Keratinocyte (primary cell): Measurements from ENCODE around the gene KBTBD6.

Experiments used
- CTCF ChIP-seq, 3 experiments: IDR thresholded peaks in 1 of 3; conservative IDR thresholded peaks in 1 of 3; optimal IDR thresholded peaks in 1 of 3; 2 replicates in 2 of 3; 3 replicates in 1 of 3; pipeline versions ENCODE3 to v1.5.1; 2011; ENCODE audit warnings: low read length in 3 of 3, mild to moderate bottlenecking in 3 of 3, moderate library complexity in 2 of 3, control low read depth in 1 of 3, inconsistent platforms in 1 of 3; ENCODE audit not compliant: insufficient read depth in 2 of 3; ENCODE audit errors: extremely low read depth in 1 of 3
- EZH2 ChIP-seq: IDR thresholded peaks from one replicate; pipeline ENCODE4 v1.6.1; 2012; ENCODE audit warnings: inconsistent platforms, mild to moderate bottlenecking, low read length, moderate library complexity

- no peak for TF ChIP-seq EZH2
- TF ChIP-seq CTCF (optimal IDR thresholded peaks at IDR 0.05 in 1 of 3, IDR thresholded peaks at IDR 0.05 in 1 of 3, conservative IDR thresholded peaks at IDR 0.05 in 1 of 3; ENCODE audit: extremely low read depth in 1 of 3, insufficient read depth in 2 of 3, low read length in 3 of 3): no peak
Measured at GRCh38 chr13:41177616-41178015, 45.0 kb upstream of the KBTBD6 start.
